Fibroblast of the aortic adventitia (primary cell): ENCODE results near the gene TRPM3. TPM values are rescaled to one million over a fixed set of nuclear protein-coding genes. Genes with fewer than 3 reads are reported as not detected.
A peak's percentile ranks its signal among the peaks of the same experiment; 100 is the strongest.

Experiments used
- DNase-seq: peaks from one replicate; pipeline ENCODE4 v3.0.0-alpha.2; 2010; ENCODE audit warnings: low read depth
- H3K4me3 ChIP-seq: 2 replicates; pipeline ENCODE4 v1.5.1; 2011; ENCODE audit warnings: low read depth, mild to moderate bottlenecking, control low read depth, low read length, moderate library complexity
- total RNA-seq: library from RNA; depleted of rRNA; stranded (reverse); fragments of >200 nt; gene quantifications from 2 replicates; pipeline ENCODE4 v1.2.3, GENCODE V29; 2012; ENCODE audit warnings: low replicate concordance
- TF ChIP-seq, protein P1 (sequence below): IDR thresholded peaks from 2 replicates; pipeline ENCODE4 v1.5.1; 2011; ENCODE audit warnings: mild to moderate bottlenecking, low read length, control low read depth, inconsistent platforms; ENCODE audit not compliant: insufficient read depth

Gene TRPM3
- total RNA-seq, 1 donor, result 8.8 TPM

DNA sequence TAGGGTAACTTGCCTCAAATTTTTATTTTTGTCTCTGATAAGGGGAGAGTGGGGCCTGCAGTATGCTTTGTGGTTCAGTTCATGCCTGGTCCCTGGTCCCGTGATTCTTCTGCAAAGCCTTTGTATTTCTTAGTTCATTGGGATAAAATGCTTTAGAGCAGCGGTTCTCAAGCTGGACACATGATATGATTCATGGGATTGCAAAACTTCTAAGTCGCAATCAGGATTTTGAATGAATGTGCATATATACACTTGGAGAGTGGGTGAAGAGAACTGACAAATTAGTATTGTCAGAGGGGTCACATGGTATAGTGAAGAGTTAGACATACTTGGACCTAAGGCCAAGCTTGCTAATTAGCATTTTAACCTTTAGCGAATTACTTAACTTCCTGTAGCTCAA, 441.6 kb downstream of the TRPM3 start:
- peak; percentile 68 for DNase-seq
- no peak overlapping the region for H3K4me3 ChIP-seq
- TF ChIP-seq, protein P1, sequence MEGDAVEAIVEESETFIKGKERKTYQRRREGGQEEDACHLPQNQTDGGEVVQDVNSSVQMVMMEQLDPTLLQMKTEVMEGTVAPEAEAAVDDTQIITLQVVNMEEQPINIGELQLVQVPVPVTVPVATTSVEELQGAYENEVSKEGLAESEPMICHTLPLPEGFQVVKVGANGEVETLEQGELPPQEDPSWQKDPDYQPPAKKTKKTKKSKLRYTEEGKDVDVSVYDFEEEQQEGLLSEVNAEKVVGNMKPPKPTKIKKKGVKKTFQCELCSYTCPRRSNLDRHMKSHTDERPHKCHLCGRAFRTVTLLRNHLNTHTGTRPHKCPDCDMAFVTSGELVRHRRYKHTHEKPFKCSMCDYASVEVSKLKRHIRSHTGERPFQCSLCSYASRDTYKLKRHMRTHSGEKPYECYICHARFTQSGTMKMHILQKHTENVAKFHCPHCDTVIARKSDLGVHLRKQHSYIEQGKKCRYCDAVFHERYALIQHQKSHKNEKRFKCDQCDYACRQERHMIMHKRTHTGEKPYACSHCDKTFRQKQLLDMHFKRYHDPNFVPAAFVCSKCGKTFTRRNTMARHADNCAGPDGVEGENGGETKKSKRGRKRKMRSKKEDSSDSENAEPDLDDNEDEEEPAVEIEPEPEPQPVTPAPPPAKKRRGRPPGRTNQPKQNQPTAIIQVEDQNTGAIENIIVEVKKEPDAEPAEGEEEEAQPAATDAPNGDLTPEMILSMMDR, result no peak

GRCh38 chr9:70678153-70678552, 443.3 kb downstream of the TRPM3 start:
- no peak overlapping the region for H3K4me3 ChIP-seq
- TF ChIP-seq, protein P1, result no peak
- DNase-seq, result peak; percentile 24

DNA sequence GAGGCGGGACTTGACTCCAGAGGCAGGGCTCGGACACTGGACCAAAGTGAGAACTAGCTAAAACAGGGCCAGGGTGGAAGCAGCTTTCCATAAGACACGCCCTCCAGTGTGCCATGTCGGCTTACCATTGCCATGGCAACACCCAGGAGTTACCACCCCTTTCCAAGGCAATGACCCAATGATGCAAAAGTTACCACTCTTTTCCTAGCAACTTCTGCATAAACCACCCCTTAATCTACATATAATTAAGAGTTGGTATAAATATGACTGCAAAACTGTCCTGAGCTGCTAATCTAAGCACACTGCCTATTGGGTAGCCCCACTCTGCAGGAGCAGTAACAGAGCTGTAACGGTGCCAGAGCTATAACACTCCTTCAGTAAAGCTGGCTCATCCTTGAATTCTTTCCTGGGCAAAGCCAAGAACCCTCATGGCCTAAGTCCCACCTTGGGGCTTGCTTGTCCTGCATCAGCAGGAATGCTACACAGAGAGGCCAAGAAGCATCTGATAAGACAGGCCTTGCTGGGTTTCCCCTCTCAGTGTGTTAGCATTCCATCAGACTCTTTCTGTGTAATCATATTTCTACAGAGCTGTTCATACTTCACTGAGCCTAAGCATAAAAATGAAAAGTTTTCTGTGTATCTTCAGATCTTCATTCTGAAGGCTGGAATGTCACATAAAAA, 444.2 kb downstream of the TRPM3 start:
- peak; percentile 67 for DNase-seq
- TF ChIP-seq, protein P1, result no peak
- H3K4me3 ChIP-seq, result no peak overlapping the region

- no peak for DNase-seq
- TF ChIP-seq, protein P1, result no peak
- H3K4me3 ChIP-seq, result no peak overlapping the region
Observed at GRCh38 chr9:70675868-70676370, 445.5 kb downstream of the TRPM3 start.

DNA sequence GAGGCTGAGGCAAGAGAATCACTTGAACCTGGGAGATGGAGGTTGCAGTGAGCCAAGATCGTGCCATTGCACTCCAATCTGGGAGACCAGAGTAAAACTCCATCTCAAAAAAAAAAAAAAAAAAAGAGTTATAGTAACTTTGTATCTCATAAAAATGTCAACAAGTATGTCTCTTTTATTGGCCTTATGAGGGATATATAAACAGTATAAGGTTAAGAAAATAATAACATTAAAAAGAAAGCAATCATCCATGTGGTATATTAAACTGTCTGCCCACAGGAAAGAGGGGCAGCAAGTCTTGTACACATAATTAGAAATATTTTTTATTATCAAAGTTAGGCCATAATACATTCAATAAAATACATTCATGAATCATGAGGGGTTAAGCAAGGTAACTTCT, 447.6 kb downstream of the TRPM3 start:
- no peak overlapping the region for H3K4me3 ChIP-seq
- no peak for DNase-seq
- TF ChIP-seq, protein P1, result no peak

DNA sequence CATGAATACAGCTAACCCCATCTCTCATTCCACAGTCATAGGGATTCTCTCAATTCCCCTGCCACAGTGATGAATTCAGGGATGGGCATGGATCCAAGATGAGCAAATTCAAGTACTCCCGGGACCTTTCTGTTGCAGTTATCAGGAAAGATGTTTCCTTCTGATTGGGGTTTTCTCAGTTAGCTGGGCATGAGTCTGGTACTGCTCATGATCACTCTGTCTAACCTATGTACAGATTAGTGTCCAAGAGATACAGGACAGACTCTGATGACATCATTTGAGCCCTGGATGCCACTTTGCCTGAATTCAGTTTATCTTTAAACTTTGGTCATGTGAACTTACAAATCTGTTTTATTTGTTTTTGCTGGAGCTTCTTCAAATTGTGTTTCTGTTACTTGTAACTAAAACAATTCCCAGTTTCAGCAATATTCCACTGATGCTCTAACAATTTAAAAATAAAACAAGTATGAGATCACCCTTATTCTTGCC, 449.2 kb downstream of the TRPM3 start:
- no peak overlapping the region for H3K4me3 ChIP-seq
- DNase-seq, result peak; percentile 84
- TF ChIP-seq, protein P1, result no peak
